Measurements from ENCODE around the gene NTN4.
A peak's percentile ranks its signal among the peaks of the same experiment; 100 is the strongest.
"Not testable (repeated sequence)": the region's sequence is repeated elsewhere in the genome, so short reads cannot be mapped to it uniquely, and the experiment has no call there.

The NTN4 gene

DNA sequence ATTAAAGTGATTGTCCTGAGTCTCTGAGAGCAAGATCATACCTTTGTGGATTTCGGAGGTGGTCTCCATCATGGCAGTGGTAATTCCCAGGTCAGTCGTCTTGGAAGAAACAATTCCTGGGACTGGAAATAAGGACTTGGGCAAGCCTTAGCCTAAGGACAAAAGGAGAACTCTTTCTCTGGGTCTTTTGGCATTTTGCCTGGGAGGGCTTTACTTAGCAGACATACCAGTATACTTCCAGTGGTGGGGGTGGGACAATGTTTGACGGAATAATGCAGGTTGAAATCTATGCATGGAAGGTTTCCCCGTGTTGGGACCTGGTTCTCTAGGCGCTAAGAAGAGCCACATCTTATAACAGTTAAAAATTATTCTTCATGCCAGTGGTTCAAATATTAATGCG, 168.8 kb downstream of the NTN4 start:
- no peak for DNase-seq

DNA sequence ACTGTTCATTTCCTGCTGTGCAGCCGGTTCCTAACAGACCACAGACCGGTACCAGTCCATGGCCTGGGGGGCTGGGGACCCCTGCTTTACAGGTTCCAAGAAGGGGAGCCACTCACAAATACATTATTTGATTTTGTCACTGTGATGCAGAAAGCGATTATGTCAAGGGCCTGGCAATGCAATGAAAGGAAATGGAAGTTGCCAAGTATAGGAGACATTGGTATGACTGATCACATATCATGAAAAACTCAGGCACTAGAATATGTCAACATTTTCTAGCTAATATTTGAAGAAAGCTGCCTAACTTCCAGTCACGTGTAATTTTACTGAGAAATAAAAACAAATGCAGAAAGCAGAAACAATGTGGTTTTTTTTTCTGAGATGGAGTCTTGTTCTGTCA, 170.4 kb downstream of the NTN4 start:
- DNase-seq, result no peak

DNA sequence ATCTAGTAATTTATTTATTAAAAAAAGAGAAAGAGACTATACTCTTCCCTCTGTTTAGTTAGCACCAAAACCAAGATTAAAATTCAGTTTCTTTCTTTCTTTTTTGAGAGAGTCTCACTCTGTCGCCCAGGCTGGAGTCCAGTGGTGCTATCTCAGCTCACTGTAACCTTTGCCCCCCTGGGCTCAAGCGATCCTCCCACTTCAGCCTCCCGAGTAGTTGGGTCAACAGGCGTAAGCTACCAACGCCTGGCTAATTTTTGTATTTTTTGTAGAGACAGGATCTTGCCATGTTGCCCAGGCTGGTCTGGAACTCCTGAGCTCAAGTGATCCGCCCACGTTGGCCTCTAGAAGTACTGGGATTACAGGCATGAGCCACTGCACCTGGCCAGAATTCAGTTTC, 174.1 kb downstream of the NTN4 start:
- DNase-seq, result not testable (repeated sequence)

DNA sequence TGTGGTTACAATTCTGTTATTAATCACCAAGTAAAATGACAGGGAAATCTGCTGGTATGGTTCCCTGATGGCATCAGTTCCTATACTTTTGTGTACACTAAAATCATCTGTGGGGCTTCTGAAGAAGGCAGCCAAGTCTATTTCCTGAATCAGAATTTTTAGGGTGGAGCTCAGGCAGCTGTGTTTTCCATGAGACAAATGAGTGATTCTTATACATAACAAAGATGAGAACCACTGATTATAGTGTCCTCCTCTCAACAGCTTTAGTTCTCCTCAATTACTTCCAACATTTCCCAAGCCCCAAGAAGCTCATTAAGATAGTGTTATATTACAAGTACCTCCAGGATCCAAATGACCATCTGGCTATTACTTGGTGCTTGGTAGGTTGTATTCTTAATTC, 174.8 kb downstream of the NTN4 start:
- peak; percentile 54 for DNase-seq

DNA sequence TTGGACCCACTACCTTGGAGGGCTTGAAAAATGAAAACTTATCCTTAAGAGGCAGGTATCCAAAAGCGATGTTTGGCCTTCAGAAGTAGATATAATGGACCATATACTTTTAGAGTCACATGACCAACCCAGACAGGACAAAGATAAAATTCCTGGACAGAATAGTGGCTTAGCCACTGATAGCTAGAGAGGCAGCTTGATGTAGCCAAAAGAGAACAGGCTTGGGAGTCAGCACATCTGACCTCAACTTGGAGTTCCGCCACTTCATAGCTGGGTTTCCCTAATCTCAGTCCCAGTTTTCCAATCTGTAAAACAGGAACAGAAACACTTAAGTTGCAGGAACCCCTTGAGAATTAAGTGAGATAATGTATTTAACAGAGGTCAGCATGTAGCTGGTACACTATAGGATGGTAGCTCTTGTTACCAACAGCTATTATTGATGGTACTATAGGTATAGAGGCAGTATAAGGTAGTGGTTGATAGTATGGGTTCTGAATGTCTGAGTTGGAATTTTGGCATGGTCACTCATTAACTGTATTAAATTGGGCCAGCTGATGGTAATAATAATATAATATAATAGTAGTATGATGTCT, 176.1 kb downstream of the NTN4 start:
- DNase-seq, result no peak

DNA sequence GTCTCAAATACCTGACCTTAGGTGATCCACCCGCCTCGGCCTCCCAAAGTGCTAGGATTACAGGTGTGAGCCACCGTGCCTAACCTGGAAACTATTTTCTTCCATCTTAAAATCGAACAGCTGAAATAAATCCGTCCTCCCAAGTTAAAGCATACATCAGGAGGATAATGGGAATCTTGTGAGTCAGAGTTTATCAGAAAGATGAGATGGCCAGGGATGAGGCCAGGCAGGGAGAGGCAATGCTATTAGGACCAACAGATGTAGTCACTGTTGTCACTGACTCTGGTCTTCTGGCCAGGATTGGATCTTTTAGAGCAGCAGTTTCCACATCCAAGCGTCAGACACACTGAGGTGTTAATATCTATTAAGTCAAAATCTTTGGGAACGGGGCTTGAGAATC, 177.5 kb downstream of the NTN4 start:
- DNase-seq, result no peak

DNA sequence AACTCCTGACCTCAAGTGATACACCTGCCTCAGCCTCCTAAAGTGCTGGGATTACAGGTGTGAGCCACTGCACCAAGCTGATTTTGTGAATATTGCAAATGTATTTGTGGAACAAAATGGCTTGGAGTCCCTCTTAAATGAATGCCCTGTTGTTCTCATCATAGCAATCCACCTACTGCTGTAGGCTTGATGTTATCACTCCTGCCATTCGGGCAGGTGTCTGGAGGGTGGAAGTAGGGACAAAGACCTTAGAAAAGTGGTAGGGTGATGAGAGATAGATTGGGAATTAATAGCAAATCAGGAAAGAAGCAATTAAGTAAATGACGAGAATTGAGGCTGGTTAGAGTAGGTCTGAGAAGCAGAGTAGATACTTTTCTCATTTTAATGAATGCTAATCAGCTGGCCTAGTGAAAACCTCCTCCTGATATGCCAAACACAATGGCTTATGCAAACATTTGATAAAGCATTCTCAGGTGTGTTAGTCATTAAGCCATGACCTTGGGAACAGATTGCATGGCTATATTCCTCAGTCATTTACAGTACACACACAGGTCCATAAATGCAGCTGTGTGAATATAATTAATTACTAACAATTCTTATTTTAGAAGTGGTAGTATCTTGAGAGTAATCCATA, 178.8 kb downstream of the NTN4 start:
- DNase-seq, result no peak

DNA sequence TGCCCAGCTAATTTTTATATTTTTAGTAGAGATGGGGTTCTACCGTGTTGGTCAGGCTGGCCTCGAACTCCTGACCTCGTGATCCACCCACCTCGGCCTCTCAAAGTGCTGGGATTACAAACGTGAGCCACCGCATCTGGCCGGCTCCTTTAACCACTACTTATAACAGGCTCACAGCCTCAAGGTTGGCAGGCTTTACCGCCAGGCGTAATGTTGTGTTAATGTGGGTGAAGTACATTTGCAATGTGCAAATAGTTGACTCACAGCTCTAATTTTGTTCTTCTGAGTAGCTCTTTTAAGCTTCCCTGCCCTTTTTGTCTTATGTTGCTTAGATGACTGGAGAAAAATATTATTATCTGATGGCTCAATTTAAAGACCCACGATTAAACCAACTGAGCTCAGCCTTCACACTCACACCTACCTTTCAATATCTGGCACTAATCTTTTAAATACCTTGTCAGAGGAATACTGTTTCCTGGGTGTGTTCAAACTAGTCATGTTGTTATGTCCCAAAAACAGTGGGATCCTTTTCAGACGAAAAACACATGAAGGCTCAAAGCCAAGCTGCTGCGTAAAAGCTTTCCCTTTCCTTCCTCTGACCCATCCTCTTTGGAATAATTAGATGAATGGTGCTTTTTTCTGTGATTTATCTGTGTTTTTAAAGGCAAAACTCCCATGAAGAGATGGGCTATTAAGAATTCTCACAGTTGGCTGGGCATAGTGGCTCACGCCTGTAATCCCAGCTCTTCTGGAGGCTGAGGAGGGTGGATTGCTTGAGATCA, 182.1 kb downstream of the NTN4 start:
- peak; percentile 71 for DNase-seq
